Esophagus squamous epithelium (tissue), 4 donors: Measurements from ENCODE around the gene SFRP5.
A peak's percentile ranks its signal among the peaks of the same experiment; 100 is the strongest.

ENCODE experiments used
- CTCF ChIP-seq, 6 experiments: fragments of 450-650 bp in 4 of 6; fragments of 200-600 bp in 2 of 6; sonication (generic) in 2 of 6; IDR thresholded peaks; one replicate each; pipeline ENCODE4 v1.5.1; 2016 to 2019; ENCODE audit warnings: antibody characterized with exemption in 6 of 6, mild to moderate bottlenecking in 4 of 6, moderate library complexity in 4 of 6
- POLR2A ChIP-seq, 4 donors: fragments of 450-650 bp; IDR thresholded peaks; one replicate each; pipeline ENCODE4 v1.6.1; 2017; ENCODE audit warnings: antibody characterized with exemption in 4 of 4, mild to moderate bottlenecking in 4 of 4, moderate library complexity in 3 of 4

- TF ChIP-seq CTCF (IDR thresholded peaks at IDR 0.05) (peak; percentile 63 to 90 (median 84)), POLR2A (IDR thresholded peaks at IDR 0.05) (no peak)
Observed at GRCh38 chr10:97731346-97732051, 40.3 kb downstream of the SFRP5 start.
